HG03575 (cell line): ENCODE results near the gene UBAP1L.
"Not testable (repeated sequence)": the region's sequence is repeated elsewhere in the genome, so short reads cannot be mapped to it uniquely, and the experiment has no call there.

Source experiments
- ATAC-seq: cut with Tn5 transposase; IDR thresholded peaks from one replicate; pipeline ENCODE4 v1.9.1; 2021; ENCODE audit not compliant: unreplicated experiment, insufficient number of reproducible peaks, low FRiP score; ENCODE audit errors: extremely low read depth

The UBAP1L gene

GRCh38 chr15:65087411-65087810 lies 27.6 kb downstream of the UBAP1L start:
- no peak for ATAC-seq

GRCh38 chr15:65086680-65087111 lies 28.3 kb downstream of the UBAP1L start:
- ATAC-seq: no peak

- ATAC-seq: no peak
Measured at GRCh38 chr15:65085990-65086679, 28.9 kb downstream of the UBAP1L start.

- no peak for ATAC-seq
Measured at GRCh38 chr15:65085207-65085753, 29.7 kb downstream of the UBAP1L start.

- no peak for ATAC-seq
Measured at GRCh38 chr15:65084500-65085206, 30.3 kb downstream of the UBAP1L start.

- ATAC-seq: no peak
Measured at GRCh38 chr15:65083262-65083701, 31.7 kb downstream of the UBAP1L start.

- no peak for ATAC-seq
Measured at GRCh38 chr15:65082303-65082953, 32.6 kb downstream of the UBAP1L start.

GRCh38 chr15:65081758-65082157 lies 33.2 kb downstream of the UBAP1L start:
- no peak for ATAC-seq

- ATAC-seq: no peak
Measured at GRCh38 chr15:65081270-65081669, 33.7 kb downstream of the UBAP1L start.

- no peak for ATAC-seq
Measured at GRCh38 chr15:65079580-65079979, 35.4 kb downstream of the UBAP1L start.

GRCh38 chr15:65077981-65078352 lies 37.0 kb downstream of the UBAP1L start:
- no peak for ATAC-seq

- ATAC-seq: no peak
Measured at GRCh38 chr15:65077291-65077980, 37.6 kb downstream of the UBAP1L start.

GRCh38 chr15:65076486-65077290 lies 38.3 kb downstream of the UBAP1L start, which contains the start of gene KBTBD13:
Gene KBTBD13 (plus strand): TSS chr15:65076746. CDS start chr15:65076816, 70 bp downstream.
- ATAC-seq: no peak

GRCh38 chr15:65075607-65076395 lies 39.2 kb downstream of the UBAP1L start:
- not testable (repeated sequence) for ATAC-seq

- ATAC-seq: not testable (repeated sequence)
Measured at GRCh38 chr15:65074946-65075345, 40.1 kb downstream of the UBAP1L start.

GRCh38 chr15:65072617-65073016 lies 42.4 kb downstream of the UBAP1L start:
- no peak for ATAC-seq

- no peak for ATAC-seq
Measured at GRCh38 chr15:65072027-65072426, 43.0 kb downstream of the UBAP1L start.

- no peak for ATAC-seq
Measured at GRCh38 chr15:65071381-65071811, 43.6 kb downstream of the UBAP1L start.
